IMR-90 (cell line): ENCODE results near the gene KRTAP10-3. TPM values are rescaled to one million over a fixed set of nuclear protein-coding genes. Genes with fewer than 3 reads are reported as not detected.

ENCODE experiments used
- ATAC-seq: fragments of 200-7000 bp; cut with Tn5 transposase; 2 replicates; pipeline ENCODE4 v1.9.1; 2020; ENCODE audit warnings: low read depth, mild to moderate bottlenecking, moderate library complexity
- BruUV-seq: library from RNA; stranded (reverse); fragments of 400-500 nt; replicated peaks from 2 replicates; lab custom pipeline; 2021; lab: Mats Ljungman, UMichigan
- CTCF ChIA-PET: fragments of 300-600 bp; formaldehyde crosslinking; extraction: SDS; loops from one replicate; lab custom pipeline; 2021; ENCODE audit warnings: antibody characterized with exemption; lab: Yijun Ruan, JAX
- POLR2A ChIA-PET: fragments of 300-600 bp; sonication (Branson Sonifier 250); formaldehyde crosslinking; loops from one replicate; lab custom pipeline; 2022; ENCODE audit warnings: antibody characterized with exemption; ENCODE audit not compliant: unreplicated experiment; lab: Charles Lee
- DNase-seq: peaks from one replicate; pipeline ENCODE4 v3.0.0; 2013
- H2AFZ ChIP-seq: replicated peaks from 2 replicates; pipeline ENCODE3; 2013; ENCODE audit warnings: low read length, mild to moderate bottlenecking; ENCODE audit not compliant: poor library complexity
- H2AK5ac ChIP-seq: 2 replicates; pipeline ENCODE4 v1.6.1; 2013; ENCODE audit warnings: low read depth, low read length, inconsistent platforms
- H2AK9ac ChIP-seq: replicated peaks from 2 replicates; pipeline ENCODE3; 2013; ENCODE audit warnings: mild to moderate bottlenecking, low read depth, low read length, moderate library complexity; ENCODE audit not compliant: poor library complexity
- H2BK120ac ChIP-seq: 2 replicates; pipeline ENCODE4 v1.6.1; 2013; ENCODE audit warnings: low read depth, low read length, inconsistent platforms
- H2BK15ac ChIP-seq: 3 replicates; pipeline ENCODE4 v1.6.1; 2013; ENCODE audit warnings: low read depth, low read length, inconsistent platforms
- H2BK20ac ChIP-seq: 2 replicates; pipeline ENCODE4 v1.6.1; 2013; ENCODE audit warnings: low read depth, mild to moderate bottlenecking, inconsistent platforms, low read length, moderate library complexity
- H2BK5ac ChIP-seq: 2 replicates; pipeline ENCODE4 v1.6.1; 2013; ENCODE audit warnings: mild to moderate bottlenecking, low read depth, low read length, inconsistent platforms; ENCODE audit not compliant: poor library complexity, severe bottlenecking
- H3K14ac ChIP-seq: replicated peaks from 2 replicates; pipeline ENCODE4 v1.6.1; 2013; ENCODE audit warnings: low read depth, low read length, inconsistent platforms
- H3K18ac ChIP-seq: 2 replicates; pipeline ENCODE4 v1.6.1; 2013; ENCODE audit warnings: low read depth, low read length, control low read depth
- H3K23ac ChIP-seq: 2 replicates; pipeline ENCODE4 v1.6.1; 2013; ENCODE audit warnings: low read depth, low read length, inconsistent platforms
- H3K27ac ChIP-seq: 2 replicates; pipeline ENCODE4 v1.5.1; 2013; ENCODE audit warnings: mild to moderate bottlenecking, control low read depth, low read length; ENCODE audit not compliant: insufficient read depth
- H3K27me3 ChIP-seq: 2 replicates; pipeline ENCODE4 v1.6.1; 2013; ENCODE audit warnings: low read length; ENCODE audit not compliant: control insufficient read depth, insufficient read depth
- H3K36me3 ChIP-seq: 2 replicates; pipeline ENCODE4 v1.6.1; 2013; ENCODE audit warnings: low read length, mixed read lengths; ENCODE audit not compliant: control insufficient read depth, insufficient read depth
- H3K4ac ChIP-seq: 2 replicates; pipeline ENCODE4 v1.6.1; 2013; ENCODE audit warnings: low read depth, low read length, inconsistent platforms
- H3K4me1 ChIP-seq: 2 replicates; pipeline ENCODE4 v1.6.1; 2013; ENCODE audit warnings: low read length, mixed read lengths; ENCODE audit not compliant: control insufficient read depth, insufficient read depth
- H3K4me2 ChIP-seq: 2 replicates; pipeline ENCODE4 v1.6.1; 2013; ENCODE audit warnings: low read depth, mild to moderate bottlenecking, control low read depth, low read length, moderate library complexity
- H3K4me3 ChIP-seq: 2 replicates; pipeline ENCODE4 v1.5.1; 2013; ENCODE audit warnings: low read depth, mild to moderate bottlenecking, control low read depth, low read length, moderate library complexity; ENCODE audit not compliant: insufficient read depth
- H3K56ac ChIP-seq: 2 replicates; pipeline ENCODE4 v1.6.1; 2013; ENCODE audit warnings: low read length, inconsistent platforms; ENCODE audit not compliant: insufficient read depth; ENCODE audit errors: extremely low read depth
- H3K79me1 ChIP-seq, 2 experiments: 2 replicates each; pipeline ENCODE4 v1.6.1; 2013; ENCODE audit warnings: low read length in 2 of 2, inconsistent platforms in 1 of 2, low read depth in 1 of 2
- H3K9ac ChIP-seq: 2 replicates; pipeline ENCODE4 v1.6.1; 2013; ENCODE audit warnings: low read depth, low read length, control low read depth
- H3K9me1 ChIP-seq: 2 replicates; pipeline ENCODE4 v1.6.1; 2013; ENCODE audit warnings: low read length, inconsistent platforms; ENCODE audit not compliant: insufficient read depth
- H3K9me3 ChIP-seq: 2 replicates; pipeline ENCODE4 v1.6.1; 2013; ENCODE audit warnings: low read length; ENCODE audit not compliant: control insufficient read depth, insufficient read depth
- H4K20me1 ChIP-seq: 2 replicates; pipeline ENCODE4 v1.6.1; 2013; ENCODE audit warnings: low read length, inconsistent platforms; ENCODE audit not compliant: insufficient read depth
- H4K5ac ChIP-seq: 2 replicates; pipeline ENCODE4 v1.6.1; 2013; ENCODE audit warnings: mild to moderate bottlenecking, low read depth, low read length, control low read depth
- H4K8ac ChIP-seq, 2 experiments: 2 replicates each; pipeline ENCODE4 v1.6.1; 2013; ENCODE audit warnings: low read depth in 2 of 2, low read length in 2 of 2, control low read depth in 1 of 2, inconsistent platforms in 1 of 2
- H4K91ac ChIP-seq: 2 replicates; pipeline ENCODE4 v1.6.1; 2013; ENCODE audit warnings: low read depth, low read length, inconsistent platforms; ENCODE audit not compliant: insufficient read depth
- BHLHE40 ChIP-seq: fragments of 150-350 bp; IDR thresholded peaks from 2 replicates; pipeline ENCODE4 v1.6.1; 2016; ENCODE audit warnings: mild to moderate bottlenecking, low read depth, low read length
- CEBPB ChIP-seq: IDR thresholded peaks from 2 replicates; pipeline ENCODE4 v1.6.1; 2012; ENCODE audit warnings: low read depth, low read length, improper control_type of control experiment
- CTCF ChIP-seq: conservative IDR thresholded peaks from 2 replicates; pipeline ENCODE4 v1.5.1; 2012; ENCODE audit warnings: mild to moderate bottlenecking, low read depth, low read length, improper control_type of control experiment
- ELK1 ChIP-seq: fragments of 150-350 bp; IDR thresholded peaks from 2 replicates; pipeline ENCODE4 v1.6.1; 2016; ENCODE audit warnings: low read depth, mild to moderate bottlenecking, low read length, moderate library complexity, borderline replicate concordance
- FOS ChIP-seq: fragments of 150-350 bp; IDR thresholded peaks from 2 replicates; pipeline ENCODE4 v1.6.1; 2016; ENCODE audit warnings: low read depth, low read length
- MAFK ChIP-seq: IDR thresholded peaks from 2 replicates; pipeline ENCODE4 v1.6.1; 2012; ENCODE audit warnings: low read depth, low read length, improper control_type of control experiment
- MAZ ChIP-seq: IDR thresholded peaks from 2 replicates; pipeline ENCODE4 v1.6.1; 2012; ENCODE audit warnings: low read depth, mild to moderate bottlenecking, low read length, improper control_type of control experiment, moderate library complexity, borderline replicate concordance
- NFE2L2 ChIP-seq: fragments of 150-350 bp; IDR thresholded peaks from 2 replicates; pipeline ENCODE4 v1.6.1; 2016; ENCODE audit warnings: low read depth, mild to moderate bottlenecking, low read length
- POLR2A ChIP-seq: IDR thresholded peaks from 2 replicates; pipeline ENCODE4 v1.6.1; 2012; ENCODE audit warnings: mild to moderate bottlenecking, low read depth, low read length
- RAD21 ChIP-seq: IDR thresholded peaks from 2 replicates; pipeline ENCODE4 v1.6.1; 2012; ENCODE audit warnings: low read length, improper control_type of control experiment
- RCOR1 ChIP-seq: IDR thresholded peaks from 2 replicates; pipeline ENCODE4 v1.6.1; 2012; ENCODE audit warnings: mild to moderate bottlenecking, low read length, improper control_type of control experiment; ENCODE audit not compliant: insufficient replicate concordance
- RFX5 ChIP-seq: IDR thresholded peaks from 2 replicates; pipeline ENCODE4 v1.8.0; 2012; ENCODE audit warnings: low read depth, mild to moderate bottlenecking, low read length, moderate library complexity
- SMC3 ChIP-seq: fragments of 150-350 bp; IDR thresholded peaks from 2 replicates; pipeline ENCODE4 v1.6.1; 2016; ENCODE audit warnings: low read depth, mild to moderate bottlenecking, antibody characterized with exemption, low read length, moderate library complexity
- USF2 ChIP-seq: fragments of 150-350 bp; IDR thresholded peaks from 2 replicates; pipeline ENCODE4 v1.6.1; 2017; ENCODE audit warnings: mild to moderate bottlenecking, antibody characterized with exemption, low read length, low read depth
- WGBS, 2 experiments: methylation state at CpG; one replicate each; pipeline versions ENCODE4 v1.1.5 to v1.1.7; 2013; ENCODE audit warnings: missing lambda C conversion rate in 2 of 2; ENCODE audit not compliant: insufficient read length in 1 of 2; ENCODE audit errors: extremely low coverage in 2 of 2; 5-methylcytosine and 5-hydroxymethylcytosine counted together
- dilution Hi-C: fragments of 300-500 bp; cut with HindIII; formaldehyde crosslinking; loops from one replicate; pipeline ENCODE4 v1.14.3; 2018; ENCODE audit warnings: low sequenced_read_pairs; ENCODE audit not compliant: unreplicated experiment
- in situ Hi-C: fragments of 300-500 bp; cut with MboI; formaldehyde crosslinking; loops from 3 replicates; pipeline ENCODE4 v1.14.3; 2019; ENCODE audit warnings: low sequenced_read_pairs, inconsistent platforms, mixed read lengths
- intact Hi-C: fragments of 100-400 bp; cut with micrococcal nuclease; formaldehyde crosslinking; loops from 2 replicates; pipeline ENCODE4 v1.10.0; 2022
- polyA plus RNA-seq, 3 experiments: library from polyadenylated mRNA; depleted of rRNA; stranded (reverse); fragments of >200 nt; gene quantifications; 2 replicates each; pipeline ENCODE4 v1.2.3, GENCODE V29; 2012; ENCODE audit warnings: low replicate concordance in 1 of 3
- total RNA-seq: library from RNA; depleted of rRNA; stranded (reverse); fragments of >200 nt; gene quantifications from 2 replicates; pipeline ENCODE4 v1.2.3, GENCODE V29; 2012

KRTAP10-3 gene
- total and polyA plus RNA-seq, 2 of the 4 experiments (the other 2 are of a cell fraction) = not detected

- no peak overlapping the region for H3K56ac ChIP-seq
- TF ChIP-seq BHLHE40 (no peak), FOS (no peak), RCOR1 (no peak), MAFK (no peak), NFE2L2 (no peak), CTCF (no peak), CEBPB (no peak), RAD21 (no peak), MAZ (no peak), RFX5 (no peak), ELK1 (no peak), POLR2A (no peak), USF2 (no peak), SMC3 (no peak)
- H3K4ac ChIP-seq = no peak overlapping the region
- no peak overlapping the region for H3K18ac ChIP-seq
- in situ Hi-C loops (no loop called here), dilution Hi-C loops (no loop called here), intact Hi-C loops (no loop called here)
- H2AFZ ChIP-seq = peak overlapping the region; percentile 56
- CTCF ChIA-PET = interaction anchor here (0.7 kb wide), 1 partner anchor 47 kb away, joined by 5 read pairs; no protein-coding TSS in a partner anchor
- no peak overlapping the region for H3K23ac ChIP-seq
- no peaks in the 10 kb centered on the region for H3K4me1 ChIP-seq
- no peak overlapping the region for H2BK20ac ChIP-seq
- H2BK15ac ChIP-seq = no peak overlapping the region
- peaks cover 4% of the 10 kb centered on the region; the same call in 1 of the 2 replicates for H3K27me3 ChIP-seq
- no peak overlapping the region for H3K4me2 ChIP-seq
- H3K27ac ChIP-seq = no peak overlapping the region
- H4K20me1 ChIP-seq = no peaks in the 10 kb centered on the region
- 65% methylated on average over 7 of the region's 12 CpGs; no CpG with 5 or more reads in 1 of the 2 experiments for WGBS, 2 experiments
- no peaks in the 10 kb centered on the region for H3K9me1 ChIP-seq
- H3K4me3 ChIP-seq = no peak overlapping the region
- H2AK9ac ChIP-seq = no peak overlapping the region
- no peak overlapping the region for H2BK5ac ChIP-seq
- DNase-seq (no peak), ATAC-seq (no peak)
- no peaks in the 10 kb centered on the region for H3K79me1 ChIP-seq
- H2BK120ac ChIP-seq = no peak overlapping the region
- POLR2A ChIA-PET = no interaction called here
- H4K8ac ChIP-seq = no peak overlapping the region
- no peak overlapping the region for H3K9ac ChIP-seq
- H3K36me3 ChIP-seq = no peaks in the 10 kb centered on the region
- no peak overlapping the region for H4K91ac ChIP-seq
- no peak overlapping the region for H2AK5ac ChIP-seq
- no peaks in the 10 kb centered on the region for H3K9me3 ChIP-seq
- H4K5ac ChIP-seq = no peak overlapping the region
- H3K14ac ChIP-seq = no peak overlapping the region
- BruUV-seq = no TSS peak
Measured at GRCh38 chr21:44594406-44594916, 35.9 kb upstream of the KRTAP10-3 start.
